Lower lobe of right lung (tissue), 2 donors: ENCODE results near the gene DHX34. TPM values are rescaled to one million over a fixed set of nuclear protein-coding genes. Genes with fewer than 3 reads are reported as not detected.

Experiments used
- ATAC-seq, 2 donors: fragments of 200-7000 bp; cut with Tn5 transposase; one replicate each; pipeline ENCODE4 v1.9.1; 2020 to 2022; ENCODE audit warnings: mild to moderate bottlenecking in 2 of 2, moderate library complexity in 2 of 2
- DNase-seq: peaks from one replicate; pipeline ENCODE4 v3.0.0-alpha.2; 2020
- H3K27ac ChIP-seq: fragments of 200-600 bp; one replicate; pipeline ENCODE4 v1.8.0; 2022
- H3K27me3 ChIP-seq: fragments of 200-600 bp; one replicate; pipeline ENCODE4 v1.8.0; 2022; ENCODE audit warnings: low read depth
- H3K36me3 ChIP-seq: fragments of 200-600 bp; one replicate; pipeline ENCODE4 v1.8.0; 2022; ENCODE audit warnings: mild to moderate bottlenecking
- H3K4me1 ChIP-seq: fragments of 200-600 bp; one replicate; pipeline ENCODE4 v1.8.0; 2022
- H3K4me3 ChIP-seq: fragments of 200-600 bp; one replicate; pipeline ENCODE4 v1.8.0; 2022; ENCODE audit warnings: mild to moderate bottlenecking
- H3K9me3 ChIP-seq: fragments of 200-600 bp; one replicate; pipeline ENCODE4 v1.8.0; 2022
- CTCF ChIP-seq: fragments of 200-600 bp; IDR thresholded peaks from one replicate; pipeline ENCODE4 v1.8.0; 2022; ENCODE audit warnings: antibody characterized with exemption, mild to moderate bottlenecking
- intact Hi-C: fragments of 100-400 bp; cut with DNase I; formaldehyde crosslinking; loops from one replicate; pipeline ENCODE4 v1.11.0; 2022
- total RNA-seq: library from RNA; stranded (reverse); fragmentation: NEBNext Ultra II Directional; extraction: Animal tissue kit (Norgen Biotek cat#: 25700); gene quantifications from one replicate; pipeline ENCODE4 v1.2.1, GENCODE V29; 2021
- donor health status: DM: no; HTN: yes; CAD: no; lungs with severe emphysema.

The DHX34 gene
- total RNA-seq, 1 donor from 2014 or later = 14.5 TPM

GRCh38 chr19:47322058-47322457 lies 27.1 kb upstream of the DHX34 start:
- H3K4me1 ChIP-seq = peaks cover 5% of the 10 kb centered on the region
- peaks cover 9% of the 10 kb centered on the region for H3K27me3 ChIP-seq
- TF ChIP-seq CTCF = no peak

GRCh38 chr19:47323409-47323808 lies 25.7 kb upstream of the DHX34 start:
- intact Hi-C loops = no loop called here
- TF ChIP-seq CTCF = no peak
- Histone ChIP-seq H3K4me3 (peak overlapping the region; percentile 19), H3K4me1 (peaks cover 5% of the 10 kb centered on the region), H3K27ac (peak overlapping the region; percentile 68), H3K9me3 (no peaks in the 10 kb centered on the region), H3K36me3 (peaks cover 8% of the 10 kb centered on the region), H3K27me3 (peaks cover 9% of the 10 kb centered on the region)
- no peak for ATAC-seq
- no peak for DNase-seq

More at GRCh38 chr19:47322058-47322457, 27.1 kb upstream of the DHX34 start:
- no peak overlapping the region for H3K4me3 ChIP-seq
- ATAC-seq (no peak), DNase-seq (no peak)
- intact Hi-C loops = no loop called here
- H3K9me3 ChIP-seq = no peaks in the 10 kb centered on the region
- peaks cover 8% of the 10 kb centered on the region for H3K36me3 ChIP-seq
- peak overlapping the region; percentile 24 for H3K27ac ChIP-seq

- Histone ChIP-seq H3K9me3 (no peaks in the 10 kb centered on the region), H3K4me1 (peaks cover 5% of the 10 kb centered on the region), H3K4me3 (peak overlapping the region; percentile 19), H3K36me3 (peaks cover 8% of the 10 kb centered on the region), H3K27me3 (peaks cover 9% of the 10 kb centered on the region), H3K27ac (peak overlapping the region; percentile 68)
- ATAC-seq (peak; percentile 49 to 62), DNase-seq (no peak)
- intact Hi-C loops = no loop called here
- no peak for TF ChIP-seq CTCF
Observed at GRCh38 chr19:47323872-47324271, 25.2 kb upstream of the DHX34 start.

GRCh38 chr19:47324502-47324901 lies 24.6 kb upstream of the DHX34 start:
- TF ChIP-seq CTCF = no peak
- intact Hi-C loops = no loop called here
- ATAC-seq (peak; percentile 80 to 90), DNase-seq (peak; percentile 77)
- peaks cover 9% of the 10 kb centered on the region for H3K27me3 ChIP-seq
- H3K36me3 ChIP-seq = peaks cover 8% of the 10 kb centered on the region
- peak overlapping the region; percentile 68 for H3K27ac ChIP-seq
- no peaks in the 10 kb centered on the region for H3K9me3 ChIP-seq
- H3K4me3 ChIP-seq = peak overlapping the region; percentile 19
- H3K4me1 ChIP-seq = peaks cover 9% of the 10 kb centered on the region

GRCh38 chr19:47330466-47330869 lies 18.6 kb upstream of the DHX34 start:
- Histone ChIP-seq H3K4me3 (peak overlapping the region; percentile 21), H3K4me1 (peaks cover 12% of the 10 kb centered on the region), H3K9me3 (no peaks in the 10 kb centered on the region), H3K27ac (peak overlapping the region; percentile 80), H3K27me3 (no peaks in the 10 kb centered on the region), H3K36me3 (no peaks in the 10 kb centered on the region)
- DNase-seq = no peak
- intact Hi-C loops = no loop called here
- ATAC-seq = peak; percentile 56 to 73
- TF ChIP-seq CTCF = no peak

- DNase-seq = no peak
- H3K27ac ChIP-seq = peak overlapping the region; percentile 80
- H3K4me3 ChIP-seq = no peak overlapping the region
- intact Hi-C loops = no loop called here
- ATAC-seq = no peak
- H3K36me3 ChIP-seq = no peaks in the 10 kb centered on the region
- no peak for TF ChIP-seq CTCF
- peaks cover 12% of the 10 kb centered on the region for H3K4me1 ChIP-seq
- H3K9me3 ChIP-seq = no peaks in the 10 kb centered on the region
- no peaks in the 10 kb centered on the region for H3K27me3 ChIP-seq
Observed at GRCh38 chr19:47331490-47331889, 17.6 kb upstream of the DHX34 start.
